Measurements from ENCODE around the gene DEFB128. TPM values are rescaled to one million over a fixed set of nuclear protein-coding genes. Genes with fewer than 3 reads are reported as not detected.

The DEFB128 gene
- total and polyA plus RNA-seq, 9 of the 15 experiments (the other 6 are each of a cell fraction or from before 2014, with no cell fraction given), result not detected

- TF ChIP-seq MGA (IDR thresholded peaks at IDR 0.05), result no peak
- no peak for TF ChIP-seq CC2D1A (IDR thresholded peaks at IDR 0.05)
- no peak for TF ChIP-seq BMI1 (IDR thresholded peaks at IDR 0.05; ENCODE audit: low read length)
- TF ChIP-seq SOX6 (IDR thresholded peaks at IDR 0.05), result no peak
- no peak for TF ChIP-seq ETV6 (IDR thresholded peaks at IDR 0.05; ENCODE audit: borderline replicate concordance in 1 of 2, low read depth in 2 of 2, low read length in 1 of 2)
- no peak for TF ChIP-seq ETV6 (CRISPR knock-in tag; IDR thresholded peaks at IDR 0.05; ENCODE audit: borderline replicate concordance)
- TF ChIP-seq HDGF (IDR thresholded peaks at IDR 0.05), result no peak
- no peak for TF ChIP-seq CEBPG (CRISPR knock-in tag; IDR thresholded peaks at IDR 0.05)
- no peak for TF ChIP-seq CEBPG (tag; conservative IDR thresholded peaks at IDR 0.05 in 1 of 2, IDR thresholded peaks at IDR 0.05 in 1 of 2)
- TF ChIP-seq CHAMP1 (IDR thresholded peaks at IDR 0.05), result no peak
- TF ChIP-seq RFX7 (CRISPR knock-in tag; IDR thresholded peaks at IDR 0.05), result no peak
- no peak for TF ChIP-seq PURB (CRISPR knock-in tag; IDR thresholded peaks at IDR 0.05; ENCODE audit: low read depth)
These were observed 43.6 kb downstream of the DEFB128 start (continued) for GRCh38 chr20:145877-146276.

Data from K562 (cell line).